KOPT-K1 (cell line): ENCODE measurements around the gene TRPM4.

Experiments used
- H3K27ac ChIP-seq: fragments of 200-600 bp; sonication (generic); 2 replicates; pipeline ENCODE4 v1.5.1; 2016; ENCODE audit warnings: antibody characterized with exemption, mild to moderate bottlenecking, low read depth, low read length; ENCODE audit not compliant: poor library complexity, severe bottlenecking
- H3K36me3 ChIP-seq: fragments of 200-600 bp; sonication (generic); 2 replicates; pipeline ENCODE4 v1.5.1; 2017; ENCODE audit warnings: antibody characterized with exemption, mild to moderate bottlenecking, low read length, moderate library complexity; ENCODE audit not compliant: insufficient read depth
- H3K9me3 ChIP-seq: fragments of 200-600 bp; sonication (generic); 2 replicates; pipeline ENCODE4 v1.5.1; 2017; ENCODE audit warnings: antibody characterized with exemption, low read length, mild to moderate bottlenecking; ENCODE audit not compliant: insufficient read depth, poor library complexity, severe bottlenecking

TRPM4 gene

DNA sequence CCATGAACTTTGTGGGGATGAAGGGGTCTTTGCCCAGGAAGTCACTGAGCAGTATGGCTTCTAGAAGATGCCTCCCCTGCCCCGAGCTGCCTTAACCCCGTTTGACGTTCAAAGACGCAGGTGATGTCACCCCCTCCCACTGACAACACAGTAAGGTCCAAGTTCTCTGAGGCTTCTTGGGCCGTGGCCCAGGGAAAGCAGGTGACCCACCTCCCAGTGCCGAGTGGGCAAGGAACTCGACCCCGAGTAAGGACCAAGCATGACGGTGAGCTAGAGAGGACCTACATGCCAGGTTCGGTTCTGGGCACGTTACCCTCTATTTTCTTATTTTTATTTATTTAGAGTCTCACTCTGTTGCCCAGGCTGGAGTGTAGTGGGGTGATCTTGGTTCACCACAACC is 86.1 kb downstream of the TRPM4 start:
- Histone ChIP-seq H3K27ac (no peak overlapping the region), H3K36me3 (no peaks in the 10 kb centered on the region), H3K9me3 (no peaks in the 10 kb centered on the region)

DNA sequence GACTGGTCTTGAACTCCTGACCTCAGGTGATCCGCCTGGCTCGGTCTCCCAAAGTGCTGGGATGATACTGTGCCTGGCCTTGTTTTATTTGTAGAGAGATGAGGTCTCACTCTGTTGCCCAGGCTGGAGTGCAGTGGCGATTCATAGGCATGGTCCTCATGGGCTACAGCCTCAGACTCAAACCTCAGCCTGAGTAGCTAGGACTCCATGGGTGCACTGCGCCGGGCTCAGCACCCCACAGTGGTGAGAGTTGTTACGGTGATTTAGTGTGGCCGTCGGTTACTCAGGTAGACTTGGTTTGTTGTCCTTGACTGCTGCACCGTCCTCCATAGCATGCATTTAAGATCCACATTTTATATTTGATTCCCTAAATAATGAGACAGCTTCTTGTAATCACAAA is 86.7 kb downstream of the TRPM4 start:
- no peak overlapping the region for H3K27ac ChIP-seq
- no peaks in the 10 kb centered on the region for H3K36me3 ChIP-seq
- H3K9me3 ChIP-seq, result no peaks in the 10 kb centered on the region

DNA sequence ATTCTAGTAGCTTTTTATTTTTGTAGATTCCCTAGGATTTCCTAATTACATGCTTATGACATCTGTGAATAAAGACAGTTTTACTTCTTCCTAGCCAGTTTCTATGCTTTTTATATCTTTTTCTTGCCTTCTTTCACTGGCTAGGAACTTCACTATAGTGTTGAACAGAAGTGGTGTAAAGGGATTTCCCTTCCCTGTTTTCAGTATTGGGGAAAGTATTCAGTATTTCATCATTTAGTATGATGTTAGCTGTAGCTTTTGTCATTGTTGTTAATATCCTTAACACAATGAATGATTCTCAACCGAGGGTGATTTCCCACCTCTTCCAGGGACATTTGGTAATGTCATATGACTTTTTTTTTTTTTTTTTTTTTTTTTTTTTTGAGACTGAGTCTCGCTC is 90.1 kb downstream of the TRPM4 start:
- H3K9me3 ChIP-seq, result peaks cover 4% of the 10 kb centered on the region
- H3K36me3 ChIP-seq, result no peaks in the 10 kb centered on the region
- no peak overlapping the region for H3K27ac ChIP-seq

DNA sequence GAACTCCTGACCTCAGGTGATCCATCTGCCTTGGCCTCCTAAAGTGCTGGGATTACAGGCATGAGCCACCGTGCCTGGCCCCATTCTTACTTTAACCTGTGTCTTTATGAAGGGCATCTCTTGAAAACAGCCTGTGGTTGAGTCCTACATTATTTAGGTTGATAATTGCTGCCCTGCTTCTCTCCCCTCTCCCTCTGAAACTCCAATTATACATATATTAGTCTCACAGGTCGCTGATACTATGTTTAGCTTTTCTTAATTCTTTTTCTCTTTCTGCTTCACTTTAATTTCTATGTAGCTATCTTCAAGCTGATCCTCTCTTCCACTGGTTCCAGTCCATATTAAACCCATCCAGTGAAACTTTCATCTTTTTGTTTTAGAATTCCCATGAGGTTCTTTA is 92.3 kb downstream of the TRPM4 start:
- H3K36me3 ChIP-seq, result no peaks in the 10 kb centered on the region
- peaks cover 4% of the 10 kb centered on the region for H3K9me3 ChIP-seq
- no peak overlapping the region for H3K27ac ChIP-seq

DNA sequence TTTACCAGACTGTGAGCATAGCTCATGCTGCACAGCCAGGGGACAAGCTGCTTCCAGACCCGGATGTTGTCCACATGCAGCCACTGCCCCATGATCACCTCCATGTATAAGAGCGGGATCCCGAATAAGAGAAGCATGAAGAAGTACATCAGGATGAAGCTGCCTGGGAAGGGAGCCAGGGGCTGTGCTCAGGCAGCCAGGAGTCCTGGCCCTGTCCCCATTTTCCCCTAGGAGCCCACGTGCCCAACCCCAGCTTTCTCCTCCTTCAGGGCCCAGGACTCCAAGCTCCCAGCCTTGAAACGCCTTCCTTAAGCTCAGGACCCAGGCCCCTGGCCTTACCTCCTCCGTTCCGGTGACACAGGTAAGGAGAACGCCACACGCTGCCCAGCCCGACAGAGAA is 98.1 kb downstream of the TRPM4 start:
- no peak overlapping the region for H3K27ac ChIP-seq
- peaks cover 19% of the 10 kb centered on the region for H3K9me3 ChIP-seq
- no peaks in the 10 kb centered on the region for H3K36me3 ChIP-seq

DNA sequence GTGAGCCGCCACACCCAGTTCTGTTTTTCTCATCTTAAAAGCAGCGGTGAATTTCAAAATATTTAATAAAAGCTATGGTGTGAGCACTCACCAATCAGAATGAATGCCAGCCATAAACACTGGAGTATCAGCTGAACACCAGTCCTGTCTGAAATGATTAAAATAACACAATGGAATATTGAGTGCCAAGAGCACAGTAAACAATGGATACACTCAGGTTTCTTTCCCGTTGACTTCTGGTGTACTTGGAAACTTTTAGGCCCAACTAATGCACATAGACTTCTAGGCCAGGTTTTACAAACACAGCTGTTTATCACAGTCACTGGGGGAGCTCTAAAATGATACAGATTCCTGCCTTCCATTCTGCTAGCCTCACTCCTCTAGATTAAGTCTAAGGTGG is 99.1 kb downstream of the TRPM4 start:
- Histone ChIP-seq H3K36me3 (no peaks in the 10 kb centered on the region), H3K27ac (no peak overlapping the region), H3K9me3 (peaks cover 21% of the 10 kb centered on the region)
